GM12873 (cell line): ENCODE results near the gene VPS4A.

Experiments used
- TF ChIP-seq, protein P1 (sequence below): IDR thresholded peaks from 2 replicates; pipeline ENCODE4 v1.5.1; 2012; ENCODE audit warnings: low read depth, mild to moderate bottlenecking, moderate library complexity, low read length, control low read depth; ENCODE audit not compliant: insufficient read depth; ENCODE audit errors: missing control alignments

Gene VPS4A

DNA sequence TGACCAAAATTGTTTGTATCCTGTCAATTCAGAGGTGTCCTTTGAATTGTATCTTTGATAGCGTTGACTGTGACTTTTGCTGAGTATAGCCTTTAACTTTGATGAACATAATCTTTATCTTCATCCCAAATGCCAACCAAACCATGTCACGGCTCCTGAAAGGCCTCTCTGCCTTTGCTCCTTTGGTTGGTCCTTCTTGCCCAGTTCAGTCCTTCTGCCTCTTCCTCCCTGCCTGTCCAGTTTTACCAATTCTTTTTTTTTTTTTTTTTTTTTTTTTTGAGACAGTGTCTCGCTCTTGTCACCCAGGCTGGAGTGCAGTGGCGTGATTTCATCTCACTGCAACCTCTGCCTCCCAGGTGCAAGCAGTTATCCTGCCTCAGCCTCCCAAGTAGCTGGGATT lies 12.9 kb upstream of the VPS4A start:
- TF ChIP-seq, protein P1, sequence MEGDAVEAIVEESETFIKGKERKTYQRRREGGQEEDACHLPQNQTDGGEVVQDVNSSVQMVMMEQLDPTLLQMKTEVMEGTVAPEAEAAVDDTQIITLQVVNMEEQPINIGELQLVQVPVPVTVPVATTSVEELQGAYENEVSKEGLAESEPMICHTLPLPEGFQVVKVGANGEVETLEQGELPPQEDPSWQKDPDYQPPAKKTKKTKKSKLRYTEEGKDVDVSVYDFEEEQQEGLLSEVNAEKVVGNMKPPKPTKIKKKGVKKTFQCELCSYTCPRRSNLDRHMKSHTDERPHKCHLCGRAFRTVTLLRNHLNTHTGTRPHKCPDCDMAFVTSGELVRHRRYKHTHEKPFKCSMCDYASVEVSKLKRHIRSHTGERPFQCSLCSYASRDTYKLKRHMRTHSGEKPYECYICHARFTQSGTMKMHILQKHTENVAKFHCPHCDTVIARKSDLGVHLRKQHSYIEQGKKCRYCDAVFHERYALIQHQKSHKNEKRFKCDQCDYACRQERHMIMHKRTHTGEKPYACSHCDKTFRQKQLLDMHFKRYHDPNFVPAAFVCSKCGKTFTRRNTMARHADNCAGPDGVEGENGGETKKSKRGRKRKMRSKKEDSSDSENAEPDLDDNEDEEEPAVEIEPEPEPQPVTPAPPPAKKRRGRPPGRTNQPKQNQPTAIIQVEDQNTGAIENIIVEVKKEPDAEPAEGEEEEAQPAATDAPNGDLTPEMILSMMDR: no peak

DNA sequence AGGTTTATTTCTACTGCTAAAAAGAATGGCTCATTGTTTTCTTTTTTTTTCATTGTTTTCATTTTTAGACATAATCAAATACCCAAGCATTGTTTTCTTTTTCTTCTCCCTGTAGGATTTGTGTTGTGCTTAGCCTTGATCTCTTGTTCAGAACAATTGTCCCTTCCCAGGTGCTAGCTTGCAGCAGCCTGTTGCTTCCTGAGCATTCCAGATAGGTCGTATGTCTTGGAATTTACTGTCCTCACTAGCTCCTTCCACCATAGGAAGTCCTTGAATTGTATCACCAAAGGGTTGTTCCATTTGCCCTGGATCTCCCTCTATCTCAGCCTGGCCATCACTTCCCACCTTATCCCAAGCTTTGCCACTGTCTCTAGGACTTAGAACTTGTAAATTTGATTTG lies 10.0 kb upstream of the VPS4A start:
- TF ChIP-seq, protein P1: no peak

DNA sequence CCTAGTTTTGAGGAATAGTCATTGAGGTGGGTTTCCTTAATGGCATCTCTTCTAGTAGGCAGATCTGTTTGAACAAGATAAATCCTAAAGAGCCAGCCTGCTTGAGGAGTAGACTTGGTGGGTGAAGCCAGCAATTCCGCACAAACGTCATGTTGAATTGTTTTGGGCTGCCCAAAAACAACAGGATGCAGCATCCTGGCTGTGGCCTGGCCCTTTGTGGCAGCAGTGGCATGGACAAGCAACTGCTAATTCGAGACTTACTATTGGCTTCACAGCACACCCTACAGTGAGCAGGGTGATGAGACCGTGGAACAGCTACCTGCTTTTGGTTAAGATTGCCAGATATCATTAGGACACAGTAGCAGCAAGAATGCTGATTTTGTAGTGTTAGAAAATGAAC lies 9.3 kb upstream of the VPS4A start:
- TF ChIP-seq, protein P1: no peak

DNA sequence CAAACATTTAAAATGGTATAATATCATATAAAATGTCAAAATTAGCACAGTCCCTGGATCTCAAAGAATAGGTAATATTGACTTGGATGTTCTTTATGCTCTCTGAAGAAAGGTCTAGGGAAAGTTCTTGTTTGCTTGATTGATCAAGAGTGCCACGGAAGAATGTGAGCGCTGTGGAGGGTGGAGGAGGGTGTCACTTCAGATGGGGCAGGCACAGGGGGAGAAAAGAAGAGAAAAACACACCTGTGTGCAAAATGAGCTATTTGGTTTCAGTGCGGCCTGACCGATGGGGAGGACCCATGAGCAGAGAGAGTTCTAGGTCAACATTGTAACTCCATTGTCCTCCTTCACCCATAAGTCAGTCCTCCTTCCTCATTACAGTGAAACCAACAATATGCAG lies 8.8 kb upstream of the VPS4A start:
- TF ChIP-seq, protein P1: no peak

DNA sequence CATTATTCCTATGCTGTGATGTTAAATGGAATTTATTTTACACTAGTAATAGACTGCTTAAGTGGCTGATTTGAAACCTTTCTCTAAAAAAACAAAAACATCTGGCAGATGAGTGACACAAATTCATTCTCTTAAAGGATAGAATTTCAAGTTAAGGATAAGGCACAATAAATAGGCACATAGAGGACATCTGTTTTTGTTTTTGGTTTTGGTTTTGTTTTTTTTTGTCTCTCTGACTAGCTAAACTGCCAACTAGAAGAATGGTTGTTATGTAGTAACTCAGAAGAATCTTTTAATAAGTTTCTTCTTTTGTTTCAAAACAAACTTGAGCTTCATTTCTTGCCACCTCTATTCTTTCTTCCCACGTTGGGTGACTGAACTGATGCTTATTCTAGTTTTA lies 5.1 kb upstream of the VPS4A start:
- TF ChIP-seq, protein P1: no peak

DNA sequence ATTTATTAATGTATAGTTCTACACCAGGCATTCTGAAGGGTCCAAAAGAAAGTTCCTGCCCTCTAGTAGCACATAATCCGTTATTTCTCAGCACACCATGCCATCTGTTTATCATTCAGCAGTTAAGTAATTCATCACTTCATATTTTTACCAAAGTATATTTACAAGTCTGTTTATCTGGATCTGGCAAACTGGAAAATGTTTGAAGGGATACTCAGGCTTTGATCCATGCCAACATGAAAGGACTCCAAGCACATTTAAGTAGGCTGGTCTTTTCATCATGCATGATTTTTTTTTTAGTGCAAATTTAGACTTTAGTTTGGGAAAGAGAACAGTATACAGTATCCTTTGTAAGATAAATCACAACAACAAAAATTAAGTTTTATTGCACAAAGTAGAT lies 4.1 kb upstream of the VPS4A start:
- TF ChIP-seq, protein P1: no peak

DNA sequence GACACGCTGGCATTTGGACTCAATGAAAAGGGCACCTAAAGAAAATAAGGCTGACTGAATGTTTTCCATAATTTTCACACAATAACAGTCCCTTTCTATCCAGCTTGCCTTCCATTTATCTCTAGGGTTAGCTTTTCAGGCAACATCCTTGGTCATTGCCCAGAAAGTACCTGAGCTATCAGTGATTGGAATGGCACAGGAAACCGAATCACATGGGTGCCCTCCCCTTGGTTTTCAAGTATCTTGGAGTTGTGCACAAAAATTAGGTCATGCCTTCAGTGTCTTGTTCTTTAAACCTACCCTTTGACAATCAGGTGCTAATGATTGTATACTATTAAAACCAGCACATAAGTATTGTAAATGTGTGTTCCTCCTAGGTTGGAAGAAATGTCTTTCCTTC lies 3.3 kb upstream of the VPS4A start:
- TF ChIP-seq, protein P1: no peak
